WTC11 (cell line): ENCODE measurements around the gene NTNG2.

Experiments
- NFYB ChIP-seq: sonication (generic); formaldehyde crosslinking; conservative IDR thresholded peaks from 2 replicates; pipeline ENCODE4 v1.8.0; 2022; ENCODE audit warnings: low read depth, missing genetic modification reagents
- RELA ChIP-seq: sonication (generic); formaldehyde crosslinking; IDR thresholded peaks from 2 replicates; pipeline ENCODE4 v1.8.1; 2022; ENCODE audit warnings: missing genetic modification reagents, mild to moderate bottlenecking, borderline replicate concordance
- ZNF423 ChIP-seq: fragments of 250-450 bp; sonication (Bioruptor Pico); IDR thresholded peaks from 2 replicates; pipeline ENCODE4 v2.1.2; 2022; ENCODE audit warnings: mild to moderate bottlenecking, moderate library complexity
- TF ChIP-seq, protein P1 (sequence below): fragments of 200-600 bp; IDR thresholded peaks from 2 replicates; pipeline ENCODE4 v1.8.0; 2022; ENCODE audit warnings: antibody characterized with exemption

DNA sequence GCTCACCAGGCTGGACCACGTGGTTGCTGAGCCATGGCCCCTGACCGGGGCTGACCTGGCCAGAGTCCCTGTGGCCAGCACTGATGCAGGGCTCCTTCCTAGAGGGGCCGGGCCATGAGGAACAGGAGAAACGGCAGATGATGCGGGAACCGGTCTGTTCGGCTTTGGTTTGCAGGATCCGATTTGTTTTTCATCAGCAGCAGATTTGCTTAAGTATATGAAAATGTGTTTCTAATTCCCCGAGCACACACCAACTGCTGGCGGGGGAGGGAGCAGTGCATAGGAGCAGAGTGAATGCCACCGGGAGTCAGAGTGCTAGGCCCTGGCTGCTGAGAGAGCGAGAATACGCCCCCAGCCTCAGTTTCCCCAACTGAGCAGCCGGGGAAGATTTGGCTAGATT, 13.6 kb downstream of the NTNG2 start:
- TF ChIP-seq NFYB (CRISPR knock-in tag): no peak
- TF ChIP-seq, protein P1, sequence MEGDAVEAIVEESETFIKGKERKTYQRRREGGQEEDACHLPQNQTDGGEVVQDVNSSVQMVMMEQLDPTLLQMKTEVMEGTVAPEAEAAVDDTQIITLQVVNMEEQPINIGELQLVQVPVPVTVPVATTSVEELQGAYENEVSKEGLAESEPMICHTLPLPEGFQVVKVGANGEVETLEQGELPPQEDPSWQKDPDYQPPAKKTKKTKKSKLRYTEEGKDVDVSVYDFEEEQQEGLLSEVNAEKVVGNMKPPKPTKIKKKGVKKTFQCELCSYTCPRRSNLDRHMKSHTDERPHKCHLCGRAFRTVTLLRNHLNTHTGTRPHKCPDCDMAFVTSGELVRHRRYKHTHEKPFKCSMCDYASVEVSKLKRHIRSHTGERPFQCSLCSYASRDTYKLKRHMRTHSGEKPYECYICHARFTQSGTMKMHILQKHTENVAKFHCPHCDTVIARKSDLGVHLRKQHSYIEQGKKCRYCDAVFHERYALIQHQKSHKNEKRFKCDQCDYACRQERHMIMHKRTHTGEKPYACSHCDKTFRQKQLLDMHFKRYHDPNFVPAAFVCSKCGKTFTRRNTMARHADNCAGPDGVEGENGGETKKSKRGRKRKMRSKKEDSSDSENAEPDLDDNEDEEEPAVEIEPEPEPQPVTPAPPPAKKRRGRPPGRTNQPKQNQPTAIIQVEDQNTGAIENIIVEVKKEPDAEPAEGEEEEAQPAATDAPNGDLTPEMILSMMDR: no peak
- no peak for TF ChIP-seq RELA (CRISPR knock-in tag)
- no peak for TF ChIP-seq ZNF423 (CRISPR knock-in tag)
